Lower leg skin (tissue), 4 donors: ENCODE measurements around the gene CD2AP. TPM values are rescaled to one million over a fixed set of nuclear protein-coding genes. Genes with fewer than 3 reads are reported as not detected.
A peak's percentile ranks its signal among the peaks of the same experiment; 100 is the strongest.

ENCODE experiments used
- DNase-seq, 2 donors: peaks; one replicate each; pipeline ENCODE4 v3.0.0-alpha.2; 2019; ENCODE audit warnings: low spot score in 2 of 2
- H3K4me3 ChIP-seq: fragments of 200-600 bp; sonication (generic); 2 replicates; pipeline ENCODE4 v1.5.1; 2017; ENCODE audit warnings: mild to moderate bottlenecking, low read depth; ENCODE audit not compliant: poor library complexity, severe bottlenecking
- CTCF ChIP-seq, 3 donors: fragments of 450-650 bp; IDR thresholded peaks; one replicate each; pipeline ENCODE4 v1.5.1; 2016; ENCODE audit warnings: antibody characterized with exemption in 3 of 3, mild to moderate bottlenecking in 3 of 3, moderate library complexity in 2 of 3
- POLR2A ChIP-seq, 2 donors: fragments of 450-650 bp; IDR thresholded peaks; one replicate each; pipeline ENCODE4 v1.6.1; 2016 to 2017; ENCODE audit warnings: antibody characterized with exemption in 2 of 2, mild to moderate bottlenecking in 1 of 2, moderate library complexity in 1 of 2
- WGBS, 2 donors: methylation state at CpG; one replicate each; pipeline ENCODE4 v1.1.5; 2018; 5-methylcytosine and 5-hydroxymethylcytosine counted together
- intact Hi-C: fragments of 100-400 bp; cut with DNase I; formaldehyde crosslinking; loops from one replicate; pipeline ENCODE4 v1.15.0; 2023; ENCODE audit warnings: low total_unique reads
- total RNA-seq, 4 donors: library from RNA; depleted of rRNA; stranded (reverse); fragments of >200 nt; gene quantifications; one replicate each; pipeline ENCODE4 v1.1.0, GENCODE V29; 2016

The CD2AP gene
- total RNA-seq, 4 donors from 2014 or later: 24.0 to 30.2 (median 26.4) TPM

DNA sequence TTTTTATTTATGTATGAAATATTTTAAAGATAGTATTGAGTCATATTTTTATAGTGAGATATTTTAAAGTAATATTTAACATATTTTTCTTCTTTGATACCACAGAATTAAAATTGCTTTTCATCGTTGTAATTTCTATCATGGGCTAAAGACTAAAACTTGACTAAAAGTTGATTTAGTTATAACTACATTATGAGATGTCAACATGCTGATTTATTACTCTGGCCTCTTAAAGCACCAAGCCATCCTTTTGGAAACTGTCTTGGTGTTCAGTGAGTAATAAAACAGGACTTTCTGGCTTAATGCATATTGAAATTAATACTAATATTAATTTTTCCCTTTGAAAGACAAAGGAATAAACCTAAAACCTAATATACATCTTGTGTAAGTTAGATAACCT, 125.6 kb downstream of the CD2AP start:
- no peak for TF ChIP-seq CTCF (IDR thresholded peaks at IDR 0.05)
- no peak for TF ChIP-seq POLR2A (IDR thresholded peaks at IDR 0.05)
- WGBS, 2 donors: 75 to 83% methylated on average over 1 of the region's 1 CpG
- no peak overlapping the region for H3K4me3 ChIP-seq
- intact Hi-C loops: no loop called here
- no peak for DNase-seq

DNA sequence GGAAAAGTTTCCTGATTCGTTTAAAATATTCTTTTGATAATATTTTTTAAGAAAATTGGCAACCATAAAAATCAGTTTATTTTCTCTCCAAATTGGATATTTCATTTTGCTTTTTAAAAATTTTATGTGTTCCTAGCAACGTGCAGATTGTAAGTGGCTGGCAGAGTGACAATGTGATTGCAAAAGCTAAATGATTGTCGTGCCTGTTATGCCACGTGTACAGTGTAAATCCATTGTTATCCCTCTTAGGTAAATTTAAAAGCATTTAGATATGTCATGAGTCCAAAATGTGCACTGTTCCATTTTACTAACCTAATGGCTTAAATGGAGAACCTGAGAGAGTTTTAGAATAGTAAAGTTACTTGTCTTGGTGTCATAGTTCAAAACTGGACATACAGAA, 126.4 kb downstream of the CD2AP start:
- TF ChIP-seq POLR2A (IDR thresholded peaks at IDR 0.05) (no peak), CTCF (IDR thresholded peaks at IDR 0.05) (no peak)
- intact Hi-C loops: no loop called here
- DNase-seq: no peak
- WGBS, 2 donors: 44 to 45% methylated on average over 4 of the region's 4 CpGs
- no peak overlapping the region for H3K4me3 ChIP-seq

DNA sequence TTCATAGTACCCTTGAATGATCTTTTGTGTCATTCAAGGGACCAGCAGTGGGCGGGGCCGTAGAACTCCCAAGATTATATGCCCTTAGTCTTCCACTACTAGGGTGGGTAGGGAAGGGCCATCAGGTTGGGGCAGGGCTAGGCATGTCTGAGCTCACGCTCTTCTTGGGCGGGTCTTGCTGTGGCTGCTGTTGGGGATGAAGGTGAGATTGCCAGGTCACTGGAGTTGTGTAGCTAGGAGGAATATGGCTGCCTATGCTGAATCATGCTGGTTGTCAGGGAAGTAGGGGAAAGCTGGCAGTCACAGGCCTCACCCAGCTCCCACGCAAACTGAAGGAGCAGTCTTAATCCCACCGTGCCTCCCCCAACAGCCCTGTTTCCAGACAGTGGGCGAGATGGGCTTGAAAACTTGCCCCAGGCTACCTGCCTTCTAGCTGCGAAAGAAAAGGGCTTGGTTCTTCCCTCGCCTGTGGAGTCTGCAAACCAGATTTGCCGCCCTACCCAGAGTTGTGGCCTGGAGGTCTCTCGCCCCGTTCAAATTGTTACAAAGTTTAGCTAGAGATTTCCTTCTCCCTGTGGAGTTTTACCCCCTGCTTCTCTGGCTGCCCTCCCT, 144.4 kb downstream of the CD2AP start:
- H3K4me3 ChIP-seq: no peak overlapping the region
- no peak for TF ChIP-seq CTCF (IDR thresholded peaks at IDR 0.05)
- TF ChIP-seq POLR2A (IDR thresholded peaks at IDR 0.05): no peak
- DNase-seq: peak in 1 of 2 donors; percentile 79
- intact Hi-C loops: no loop called here
- 86 to 87% methylated on average over 12 of the region's 12 CpGs for WGBS, 2 donors

DNA sequence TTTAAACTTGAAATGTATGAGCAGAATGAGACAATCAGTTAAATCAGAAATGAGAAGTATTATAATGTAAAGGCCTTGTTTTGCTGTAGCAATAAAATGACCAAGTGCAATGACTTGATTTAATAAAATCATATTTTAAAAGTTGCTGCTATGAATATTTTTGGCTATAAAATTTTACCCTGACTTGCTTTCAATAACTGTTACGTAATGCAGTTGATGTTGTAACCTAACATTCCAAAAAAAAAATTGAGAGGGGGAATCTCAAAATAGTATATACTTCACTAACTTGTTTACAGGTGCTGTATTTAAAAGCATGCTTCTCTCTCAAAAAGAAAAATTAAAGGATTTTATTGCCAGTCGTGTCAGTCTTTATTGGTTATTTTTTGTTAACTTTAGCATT, 149.2 kb downstream of the CD2AP start:
- 45 to 70% methylated on average over 2 of the region's 2 CpGs for WGBS, 2 donors
- no peak for DNase-seq
- intact Hi-C loops: no loop called here
- no peak overlapping the region for H3K4me3 ChIP-seq
- TF ChIP-seq CTCF (IDR thresholded peaks at IDR 0.05) (no peak), POLR2A (IDR thresholded peaks at IDR 0.05) (no peak)

DNA sequence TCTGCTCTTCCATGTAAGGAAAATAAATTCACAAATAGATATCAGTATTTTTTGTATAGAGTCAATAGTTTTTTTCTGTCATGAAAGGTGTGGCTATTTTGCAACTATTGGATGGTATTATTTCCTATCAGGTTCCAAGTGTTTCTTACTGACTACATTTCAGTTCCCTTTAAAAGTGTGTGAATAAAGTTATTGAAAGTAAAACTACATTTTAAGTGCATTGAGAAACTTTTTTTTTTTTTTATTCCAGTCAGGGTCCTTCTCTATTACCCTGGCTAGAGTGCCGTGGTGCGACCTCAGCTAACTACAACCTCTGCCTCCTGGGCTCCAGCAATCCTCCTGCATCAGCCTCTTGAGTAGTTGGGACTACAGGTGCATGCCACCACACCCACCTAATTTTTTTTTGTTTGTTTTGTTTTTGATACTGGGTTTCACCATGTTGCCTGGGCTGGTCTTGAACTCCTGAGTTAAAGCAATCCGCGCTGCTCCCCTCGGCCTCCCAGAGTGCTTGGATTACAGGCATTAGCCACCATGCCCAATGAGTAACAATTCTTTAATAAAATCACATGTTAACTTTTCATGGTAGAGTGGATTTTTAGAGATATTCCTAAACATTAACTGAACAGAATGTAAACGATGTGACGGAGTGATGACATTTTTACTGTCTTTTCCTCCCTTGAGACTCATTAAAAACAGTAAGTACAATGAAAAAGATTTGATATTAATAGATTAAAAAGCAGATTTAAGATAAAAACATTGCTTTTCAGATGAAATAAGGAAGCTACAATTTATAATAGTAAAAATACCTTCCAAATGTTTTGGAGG, 151.1 kb downstream of the CD2AP start:
- TF ChIP-seq POLR2A (IDR thresholded peaks at IDR 0.05) (no peak), CTCF (IDR thresholded peaks at IDR 0.05) (no peak)
- DNase-seq: no peak
- no peak overlapping the region for H3K4me3 ChIP-seq
- WGBS, 2 donors: 88 to 91% methylated on average over 7 of the region's 7 CpGs
- intact Hi-C loops: no loop called here
